HL-60 (cell line): ENCODE data around the gene PRKCD.

Source experiments
- DNase-seq, 2 experiments: peaks; one replicate each; pipeline ENCODE4 v3.0.0-alpha.2; 2010 to 2020; ENCODE audit warnings: low read depth in 1 of 2, low spot score in 1 of 2
- H3K27ac ChIP-seq: fragments of 250-450 bp; sonication (Bioruptor Pico); replicated peaks from 2 replicates; pipeline ENCODE4 v1.5.1; 2020; ENCODE audit warnings: mild to moderate bottlenecking, moderate library complexity
- H3K27me3 ChIP-seq: fragments of 250-450 bp; sonication (Bioruptor Pico); 2 replicates; pipeline ENCODE4 v1.5.1; 2021; ENCODE audit warnings: mild to moderate bottlenecking, moderate library complexity; ENCODE audit not compliant: insufficient read depth, poor library complexity, severe bottlenecking
- H3K4me3 ChIP-seq: replicated peaks from 2 replicates; pipeline ENCODE4 v1.5.1; 2011; ENCODE audit warnings: mild to moderate bottlenecking, control low read depth, low read length; ENCODE audit not compliant: insufficient read depth
- GABPA ChIP-seq: IDR thresholded peaks from 2 replicates; pipeline ENCODE4 v1.6.1; 2012; ENCODE audit warnings: low read depth
- POLR2AphosphoS5 ChIP-seq: IDR thresholded peaks from 2 replicates; pipeline ENCODE4 v1.6.1; 2012; ENCODE audit warnings: low read depth
- SPI1 ChIP-seq: IDR thresholded peaks from 2 replicates; pipeline ENCODE4 v1.6.1; 2012; ENCODE audit warnings: low read depth, mild to moderate bottlenecking, borderline replicate concordance
- TF ChIP-seq, protein P1 (sequence below): IDR thresholded peaks from one replicate; pipeline ENCODE4 v1.5.1; 2011; ENCODE audit warnings: low read length, control low read depth, inconsistent platforms; ENCODE audit not compliant: insufficient read depth
- TF ChIP-seq, protein P2 (sequence below): IDR thresholded peaks from 2 replicates; pipeline ENCODE4 v1.6.1; 2012; ENCODE audit warnings: low read depth; ENCODE audit not compliant: insufficient replicate concordance

Gene PRKCD

GRCh38 chr3:53182764-53183355 is 21.9 kb downstream of the PRKCD start:
- Histone ChIP-seq H3K27ac (no peak overlapping the region), H3K27me3 (no peaks in the 10 kb centered on the region), H3K4me3 (no peak overlapping the region)
- TF ChIP-seq POLR2AphosphoS5 (no peak), SPI1 (no peak), GABPA (no peak)
- TF ChIP-seq, protein P1, sequence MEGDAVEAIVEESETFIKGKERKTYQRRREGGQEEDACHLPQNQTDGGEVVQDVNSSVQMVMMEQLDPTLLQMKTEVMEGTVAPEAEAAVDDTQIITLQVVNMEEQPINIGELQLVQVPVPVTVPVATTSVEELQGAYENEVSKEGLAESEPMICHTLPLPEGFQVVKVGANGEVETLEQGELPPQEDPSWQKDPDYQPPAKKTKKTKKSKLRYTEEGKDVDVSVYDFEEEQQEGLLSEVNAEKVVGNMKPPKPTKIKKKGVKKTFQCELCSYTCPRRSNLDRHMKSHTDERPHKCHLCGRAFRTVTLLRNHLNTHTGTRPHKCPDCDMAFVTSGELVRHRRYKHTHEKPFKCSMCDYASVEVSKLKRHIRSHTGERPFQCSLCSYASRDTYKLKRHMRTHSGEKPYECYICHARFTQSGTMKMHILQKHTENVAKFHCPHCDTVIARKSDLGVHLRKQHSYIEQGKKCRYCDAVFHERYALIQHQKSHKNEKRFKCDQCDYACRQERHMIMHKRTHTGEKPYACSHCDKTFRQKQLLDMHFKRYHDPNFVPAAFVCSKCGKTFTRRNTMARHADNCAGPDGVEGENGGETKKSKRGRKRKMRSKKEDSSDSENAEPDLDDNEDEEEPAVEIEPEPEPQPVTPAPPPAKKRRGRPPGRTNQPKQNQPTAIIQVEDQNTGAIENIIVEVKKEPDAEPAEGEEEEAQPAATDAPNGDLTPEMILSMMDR = no peak
- TF ChIP-seq, protein P2, sequence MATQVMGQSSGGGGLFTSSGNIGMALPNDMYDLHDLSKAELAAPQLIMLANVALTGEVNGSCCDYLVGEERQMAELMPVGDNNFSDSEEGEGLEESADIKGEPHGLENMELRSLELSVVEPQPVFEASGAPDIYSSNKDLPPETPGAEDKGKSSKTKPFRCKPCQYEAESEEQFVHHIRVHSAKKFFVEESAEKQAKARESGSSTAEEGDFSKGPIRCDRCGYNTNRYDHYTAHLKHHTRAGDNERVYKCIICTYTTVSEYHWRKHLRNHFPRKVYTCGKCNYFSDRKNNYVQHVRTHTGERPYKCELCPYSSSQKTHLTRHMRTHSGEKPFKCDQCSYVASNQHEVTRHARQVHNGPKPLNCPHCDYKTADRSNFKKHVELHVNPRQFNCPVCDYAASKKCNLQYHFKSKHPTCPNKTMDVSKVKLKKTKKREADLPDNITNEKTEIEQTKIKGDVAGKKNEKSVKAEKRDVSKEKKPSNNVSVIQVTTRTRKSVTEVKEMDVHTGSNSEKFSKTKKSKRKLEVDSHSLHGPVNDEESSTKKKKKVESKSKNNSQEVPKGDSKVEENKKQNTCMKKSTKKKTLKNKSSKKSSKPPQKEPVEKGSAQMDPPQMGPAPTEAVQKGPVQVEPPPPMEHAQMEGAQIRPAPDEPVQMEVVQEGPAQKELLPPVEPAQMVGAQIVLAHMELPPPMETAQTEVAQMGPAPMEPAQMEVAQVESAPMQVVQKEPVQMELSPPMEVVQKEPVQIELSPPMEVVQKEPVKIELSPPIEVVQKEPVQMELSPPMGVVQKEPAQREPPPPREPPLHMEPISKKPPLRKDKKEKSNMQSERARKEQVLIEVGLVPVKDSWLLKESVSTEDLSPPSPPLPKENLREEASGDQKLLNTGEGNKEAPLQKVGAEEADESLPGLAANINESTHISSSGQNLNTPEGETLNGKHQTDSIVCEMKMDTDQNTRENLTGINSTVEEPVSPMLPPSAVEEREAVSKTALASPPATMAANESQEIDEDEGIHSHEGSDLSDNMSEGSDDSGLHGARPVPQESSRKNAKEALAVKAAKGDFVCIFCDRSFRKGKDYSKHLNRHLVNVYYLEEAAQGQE = no peak
- no peak for DNase-seq

GRCh38 chr3:53183514-53183913 is 22.5 kb downstream of the PRKCD start:
- TF ChIP-seq POLR2AphosphoS5 = peak; percentile 30; the same call in 1 of the 2 replicates
- TF ChIP-seq, protein P1 = no peak
- no peaks in the 10 kb centered on the region for H3K27me3 ChIP-seq
- H3K4me3 ChIP-seq = no peak overlapping the region
- H3K27ac ChIP-seq = no peak overlapping the region
- DNase-seq = no peak

- no peak for DNase-seq
- Histone ChIP-seq H3K27me3 (no peaks in the 10 kb centered on the region), H3K4me3 (no peak overlapping the region), H3K27ac (no peak overlapping the region)
- peak; percentile 63 for TF ChIP-seq POLR2AphosphoS5
- TF ChIP-seq, protein P1 = no peak
These were observed 23.7 kb downstream of the PRKCD start for GRCh38 chr3:53184701-53185100.

DNA sequence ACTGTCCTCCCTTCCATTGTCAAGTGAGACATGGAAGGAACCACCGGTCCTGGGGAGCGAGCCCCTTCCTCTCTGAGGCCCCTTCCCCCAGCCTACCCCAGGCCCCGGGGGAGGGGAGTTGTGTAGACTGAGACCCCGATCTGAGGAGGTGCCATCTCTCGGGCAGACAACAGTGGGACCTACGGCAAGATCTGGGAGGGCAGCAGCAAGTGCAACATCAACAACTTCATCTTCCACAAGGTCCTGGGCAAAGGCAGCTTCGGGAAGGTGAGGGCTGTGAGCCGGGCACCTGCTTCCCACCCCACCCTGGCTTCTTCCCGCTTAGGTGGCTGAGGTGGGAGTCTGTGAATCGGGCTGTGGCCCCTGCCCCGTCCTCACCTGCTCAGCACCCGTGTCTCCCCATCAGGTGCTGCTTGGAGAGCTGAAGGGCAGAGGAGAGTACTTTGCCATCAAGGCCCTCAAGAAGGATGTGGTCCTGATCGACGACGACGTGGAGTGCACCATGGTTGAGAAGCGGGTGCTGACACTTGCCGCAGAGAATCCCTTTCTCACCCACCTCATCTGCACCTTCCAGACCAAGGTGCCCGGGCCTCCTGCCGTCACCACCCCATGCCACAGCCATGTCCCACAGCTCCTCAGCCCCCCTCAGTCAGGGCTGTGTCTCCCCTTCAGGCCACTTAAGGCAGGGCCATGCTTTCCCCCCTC is 24.9 kb downstream of the PRKCD start:
- Histone ChIP-seq H3K27ac (no peak overlapping the region), H3K27me3 (no peaks in the 10 kb centered on the region), H3K4me3 (no peak overlapping the region)
- no peak for TF ChIP-seq GABPA
- TF ChIP-seq, protein P1 = no peak
- TF ChIP-seq POLR2AphosphoS5 = no peak
- TF ChIP-seq, protein P2 = no peak
- no peak for TF ChIP-seq SPI1
- no peak for DNase-seq
